LoVo (cell line): ENCODE data around the gene ALOX5.

Source experiments
- DNase-seq: peaks from one replicate; pipeline ENCODE4 v3.0.0-alpha.2; 2016; ENCODE audit warnings: low spot score

Gene ALOX5

DNA sequence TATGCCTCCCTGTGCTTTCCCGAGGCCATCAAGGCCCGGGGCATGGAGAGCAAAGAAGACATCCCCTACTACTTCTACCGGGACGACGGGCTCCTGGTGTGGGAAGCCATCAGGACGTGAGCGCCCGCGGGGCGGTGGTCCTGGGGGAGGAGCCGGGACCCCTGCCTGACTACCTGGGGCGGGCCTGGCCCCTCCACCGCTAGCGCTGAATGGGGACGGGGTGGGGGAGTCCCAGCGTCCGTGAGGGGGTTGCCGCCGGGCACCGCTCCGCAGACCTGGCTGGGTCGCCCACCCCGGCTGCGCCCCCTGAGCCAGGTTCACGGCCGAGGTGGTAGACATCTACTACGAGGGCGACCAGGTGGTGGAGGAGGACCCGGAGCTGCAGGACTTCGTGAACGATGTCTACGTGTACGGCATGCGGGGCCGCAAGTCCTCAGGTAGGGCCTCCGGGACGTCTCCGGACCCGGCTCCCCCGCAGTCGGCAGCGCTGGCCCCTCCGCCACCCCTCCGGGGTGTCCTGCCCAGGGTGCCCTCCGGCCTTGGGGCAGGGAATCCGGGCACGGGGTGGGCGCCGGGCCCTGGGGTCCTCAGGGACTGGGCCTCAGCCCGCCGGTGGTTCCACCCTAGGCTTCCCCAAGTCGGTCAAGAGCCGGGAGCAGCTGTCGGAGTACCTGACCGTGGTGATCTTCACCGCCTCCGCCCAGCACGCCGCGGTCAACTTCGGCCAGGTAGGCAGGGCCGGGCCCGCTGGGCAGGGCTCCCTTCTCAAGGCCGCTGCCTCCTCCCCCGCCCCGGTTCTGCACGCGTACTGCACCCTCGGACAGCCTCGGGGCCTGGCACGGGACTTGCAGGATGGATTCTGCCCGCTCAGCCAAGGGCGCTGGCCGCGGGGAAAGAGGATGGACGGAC is 69.3 kb downstream of the ALOX5 start:
- DNase-seq: no peak

DNA sequence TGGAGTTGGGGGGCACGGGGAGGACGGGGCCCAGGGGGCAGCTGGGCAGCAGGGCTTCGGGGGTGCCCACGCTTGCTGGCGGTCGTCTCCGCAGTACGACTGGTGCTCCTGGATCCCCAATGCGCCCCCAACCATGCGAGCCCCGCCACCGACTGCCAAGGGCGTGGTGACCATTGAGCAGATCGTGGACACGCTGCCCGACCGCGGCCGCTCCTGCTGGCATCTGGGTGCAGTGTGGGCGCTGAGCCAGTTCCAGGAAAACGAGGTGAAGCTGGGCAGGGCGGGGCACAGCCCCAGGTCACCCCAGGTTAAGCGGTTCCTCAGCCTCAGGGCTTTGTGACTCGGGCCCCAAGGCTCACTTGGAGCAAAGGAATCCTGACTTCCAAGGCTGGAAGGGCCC is 70.0 kb downstream of the ALOX5 start:
- no peak for DNase-seq

DNA sequence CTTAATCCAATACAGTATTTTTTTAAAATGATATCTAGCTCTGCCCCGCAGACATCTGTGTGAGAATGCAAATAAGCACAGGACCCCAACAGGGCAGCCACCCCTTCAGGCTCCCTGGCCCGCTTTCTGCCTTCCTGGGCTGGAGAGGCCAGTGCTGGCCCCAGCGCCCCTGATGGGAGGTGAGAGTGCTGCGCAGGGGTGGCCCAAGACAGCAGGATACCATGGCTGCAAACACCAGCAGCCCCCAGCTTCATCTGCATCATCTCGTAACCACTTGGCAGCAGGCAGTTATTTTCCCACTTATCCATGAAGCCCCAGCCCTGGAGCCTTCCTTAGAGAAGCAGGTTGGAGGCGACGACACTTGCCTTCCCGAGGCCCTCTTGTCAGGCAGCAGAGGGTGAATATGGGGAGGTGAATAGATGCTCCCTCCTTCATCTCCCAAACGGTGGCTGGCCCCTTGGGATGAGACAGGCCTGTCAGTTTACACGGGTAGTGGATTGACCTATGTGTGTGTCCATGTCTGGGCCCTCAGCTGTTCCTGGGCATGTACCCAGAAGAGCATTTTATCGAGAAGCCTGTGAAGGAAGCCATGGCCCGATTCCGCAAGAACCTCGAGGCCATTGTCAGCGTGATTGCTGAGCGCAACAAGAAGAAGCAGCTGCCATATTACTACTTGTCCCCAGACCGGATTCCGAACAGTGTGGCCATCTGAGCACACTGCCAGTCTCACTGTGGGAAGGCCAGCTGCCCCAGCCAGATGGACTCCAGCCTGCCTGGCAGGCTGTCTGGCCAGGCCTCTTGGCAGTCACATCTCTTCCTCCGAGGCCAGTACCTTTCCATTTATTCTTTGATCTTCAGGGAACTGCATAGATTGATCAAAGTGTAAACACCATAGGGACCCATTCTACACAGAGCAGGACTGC is 71.2 kb downstream of the ALOX5 start:
- no peak for DNase-seq

DNA sequence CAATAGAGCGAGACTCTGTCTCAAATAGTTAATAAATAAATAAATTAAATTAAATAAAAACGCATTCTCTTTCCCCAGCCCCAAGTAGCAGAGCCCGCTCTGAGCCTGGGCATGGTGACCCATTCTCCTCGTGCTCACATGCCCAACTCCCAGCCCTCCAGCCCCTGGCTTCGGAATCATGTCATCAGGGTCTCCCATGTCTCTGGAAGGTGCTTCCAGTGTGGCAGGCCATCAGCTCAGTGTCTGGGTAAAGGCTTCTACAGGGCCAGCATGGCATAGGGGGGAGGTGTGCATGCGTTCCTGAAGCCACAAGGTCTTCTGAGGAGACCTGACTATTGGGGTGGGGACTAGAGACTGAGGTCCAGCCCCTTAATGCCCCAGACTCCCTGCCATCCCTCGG is 72.8 kb downstream of the ALOX5 start:
- no peak for DNase-seq

DNA sequence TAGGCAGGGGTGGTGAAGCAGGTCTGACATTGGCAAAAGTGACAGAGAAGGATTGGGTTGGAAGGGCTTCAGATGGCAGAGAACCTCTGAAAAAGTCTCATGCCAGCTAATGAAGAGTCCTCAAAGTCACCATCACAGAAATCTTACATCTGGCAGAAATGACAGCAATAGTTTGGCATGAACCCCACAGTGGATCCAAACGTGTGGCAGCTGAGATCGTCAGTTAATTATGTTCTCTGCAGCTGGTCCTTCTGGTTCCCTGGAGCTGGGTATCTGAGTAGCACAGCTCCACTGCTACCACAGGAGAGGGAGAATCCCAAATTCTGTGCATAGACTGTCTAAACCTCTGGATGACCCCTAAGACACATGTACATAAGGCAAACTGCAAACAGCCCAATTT is 73.4 kb downstream of the ALOX5 start:
- DNase-seq: no peak

- DNase-seq: no peak
Measured at GRCh38 chr10:45450866-45451265, 76.8 kb downstream of the ALOX5 start.

DNA sequence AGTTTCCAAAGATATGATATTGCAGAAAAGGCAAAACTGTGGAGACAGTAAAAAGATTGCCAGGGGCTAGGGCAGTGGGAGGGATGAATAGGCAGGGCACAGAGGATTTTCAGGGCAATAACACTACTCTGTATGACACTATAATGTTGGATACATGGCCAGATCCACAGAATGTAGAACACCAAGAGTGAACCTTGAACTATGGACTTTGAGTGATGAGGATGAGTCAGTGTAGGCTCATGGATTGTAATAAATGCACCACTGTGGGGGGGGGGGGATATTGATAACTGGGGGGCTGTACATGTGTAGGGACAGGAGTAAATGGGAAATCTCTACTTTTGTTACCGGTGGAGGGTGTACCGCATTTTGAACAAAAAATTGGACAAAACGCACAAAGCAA is 77.4 kb downstream of the ALOX5 start:
- peak; percentile 58 for DNase-seq

DNA sequence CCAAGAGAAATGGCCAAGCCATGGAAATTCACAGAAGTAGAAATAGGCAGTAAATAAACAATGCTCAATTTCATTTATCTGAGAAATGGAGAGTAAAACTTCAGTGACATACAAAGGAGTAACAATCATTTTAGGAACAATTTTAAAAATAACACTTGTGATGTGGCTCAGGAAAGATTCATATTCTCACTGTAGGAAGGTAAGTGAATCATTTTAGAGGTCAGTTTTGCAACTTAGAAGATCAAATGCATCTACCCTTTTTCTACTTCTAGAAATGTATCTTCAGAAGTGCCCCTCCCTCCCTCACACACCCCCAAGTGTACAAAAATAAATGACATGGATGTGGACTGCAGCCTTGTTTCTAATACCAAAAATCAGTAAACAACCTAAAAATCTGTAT is 78.3 kb downstream of the ALOX5 start:
- DNase-seq: no peak

DNA sequence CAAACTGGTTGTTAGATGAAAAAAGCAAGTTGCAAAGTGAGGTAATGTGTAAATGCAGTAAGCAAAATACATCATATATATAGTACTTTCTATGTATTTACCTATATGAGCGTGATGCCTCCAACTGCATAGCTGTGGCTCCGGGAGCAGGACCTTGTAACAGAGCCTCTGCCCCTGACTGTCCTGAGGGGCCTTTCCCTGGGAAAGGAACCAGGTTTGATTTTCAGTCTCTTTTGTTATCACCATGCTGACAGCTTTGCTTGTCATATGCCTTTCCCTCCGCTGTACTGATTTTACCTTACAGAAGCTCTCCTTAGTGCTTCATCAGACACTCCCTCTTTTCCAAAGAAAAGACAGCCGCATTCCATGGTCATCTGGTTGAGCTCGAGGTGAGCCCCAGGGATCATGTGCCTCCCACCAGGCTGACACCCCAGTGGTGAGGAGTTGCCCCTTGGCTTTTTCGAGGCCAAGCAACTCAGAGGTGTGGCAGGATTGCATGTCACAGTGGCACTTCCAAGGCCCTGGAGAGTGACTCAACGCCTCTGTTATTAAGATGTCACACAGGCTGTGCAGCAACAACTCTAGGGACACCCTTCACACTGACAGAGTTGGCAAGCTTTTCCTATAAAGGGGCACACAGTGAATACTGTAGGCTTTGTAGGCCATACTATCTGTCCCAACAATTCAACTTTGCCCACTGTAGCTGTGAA is 78.9 kb downstream of the ALOX5 start:
- DNase-seq: no peak

DNA sequence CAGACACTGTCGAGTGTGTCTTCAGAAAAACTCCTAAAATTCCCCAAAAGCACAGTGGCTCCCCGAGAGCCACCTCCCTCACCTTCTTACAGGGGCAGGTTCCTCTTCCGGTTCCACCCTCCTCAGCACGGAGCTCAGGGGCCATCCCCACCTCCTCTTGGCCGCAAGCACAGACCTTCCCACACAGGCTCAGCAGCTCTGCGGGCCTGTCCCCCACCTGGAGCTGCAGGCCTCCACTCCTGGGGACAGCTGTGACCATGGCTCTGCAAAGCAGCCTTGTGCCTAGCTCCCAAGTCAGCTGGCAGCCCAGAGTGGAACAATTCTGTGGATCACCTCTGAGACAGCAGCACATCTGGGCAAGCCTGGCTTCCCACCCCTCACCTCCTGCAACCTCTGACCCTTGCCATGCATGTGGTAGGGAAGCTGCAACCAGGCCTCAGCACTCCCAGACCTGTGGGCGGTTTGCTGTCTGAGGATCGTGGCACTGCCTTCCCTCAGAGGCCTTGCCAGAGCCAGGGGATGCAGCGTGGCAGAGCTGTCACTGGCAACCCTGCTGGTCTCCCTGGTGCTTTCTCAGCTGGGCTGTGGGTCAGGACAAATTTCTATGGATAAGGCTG is 79.7 kb downstream of the ALOX5 start:
- DNase-seq: no peak

- no peak for DNase-seq
Measured at GRCh38 chr10:45454262-45454661, 80.2 kb downstream of the ALOX5 start.

DNA sequence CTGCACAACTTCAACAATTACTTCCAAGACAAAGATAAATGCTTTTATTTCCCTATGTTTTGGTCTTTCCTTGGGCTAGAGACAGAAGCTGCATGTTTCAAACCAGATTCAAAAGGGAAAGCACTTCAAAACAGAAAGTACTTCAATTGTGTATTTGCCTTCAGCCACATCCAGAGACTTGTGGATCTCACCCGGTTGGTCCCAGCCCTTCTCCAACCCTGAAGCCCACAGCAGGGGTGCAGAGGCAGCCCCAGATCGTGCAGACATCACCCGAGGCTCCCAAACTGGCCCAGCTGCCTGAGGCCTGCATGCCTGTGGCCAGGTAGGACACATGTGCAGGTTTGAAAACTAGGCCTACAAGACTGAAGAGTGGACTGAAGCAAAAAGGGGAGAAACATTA is 80.8 kb downstream of the ALOX5 start:
- DNase-seq: no peak

DNA sequence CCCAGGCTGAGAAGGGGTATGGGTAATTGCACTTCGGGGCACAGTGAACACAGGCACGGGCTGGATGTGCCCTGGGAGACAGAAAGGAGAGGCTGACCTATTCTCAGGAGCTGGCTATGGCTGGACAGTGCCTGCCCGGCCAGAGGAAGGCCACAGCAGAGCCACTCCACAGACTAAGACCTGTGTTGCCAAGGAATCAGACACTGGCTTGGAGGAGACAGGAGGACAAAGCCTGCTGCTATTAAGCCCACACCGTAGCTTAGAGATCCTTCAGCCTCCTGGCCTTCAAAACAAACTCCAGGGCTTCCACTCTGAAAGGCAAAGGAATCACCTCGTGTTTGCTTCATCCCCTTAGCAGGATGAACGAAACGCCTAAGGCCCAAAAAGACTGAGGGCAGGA is 82.2 kb downstream of the ALOX5 start:
- DNase-seq: no peak

- DNase-seq: no peak
Measured at GRCh38 chr10:45456822-45457221, 82.8 kb downstream of the ALOX5 start.

DNA sequence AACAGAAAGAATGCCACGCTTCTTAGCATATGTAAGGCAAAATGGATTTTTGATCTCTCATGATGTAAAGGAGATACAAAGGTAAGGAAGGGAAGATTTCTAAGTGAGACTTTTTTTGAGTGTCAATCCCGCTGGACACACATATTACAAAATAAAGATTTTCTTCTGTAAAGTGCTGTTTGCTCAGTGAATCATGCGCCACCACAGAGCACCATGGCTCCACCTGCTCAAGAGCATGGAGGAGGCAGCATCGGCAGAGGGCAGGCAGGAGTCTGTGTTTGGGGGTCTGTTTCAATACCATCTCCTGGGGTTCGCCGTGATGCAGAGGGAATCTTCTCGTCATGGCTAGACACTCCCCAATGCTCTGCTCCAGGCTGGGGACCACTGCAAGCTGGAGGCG is 83.5 kb downstream of the ALOX5 start:
- DNase-seq: no peak

DNA sequence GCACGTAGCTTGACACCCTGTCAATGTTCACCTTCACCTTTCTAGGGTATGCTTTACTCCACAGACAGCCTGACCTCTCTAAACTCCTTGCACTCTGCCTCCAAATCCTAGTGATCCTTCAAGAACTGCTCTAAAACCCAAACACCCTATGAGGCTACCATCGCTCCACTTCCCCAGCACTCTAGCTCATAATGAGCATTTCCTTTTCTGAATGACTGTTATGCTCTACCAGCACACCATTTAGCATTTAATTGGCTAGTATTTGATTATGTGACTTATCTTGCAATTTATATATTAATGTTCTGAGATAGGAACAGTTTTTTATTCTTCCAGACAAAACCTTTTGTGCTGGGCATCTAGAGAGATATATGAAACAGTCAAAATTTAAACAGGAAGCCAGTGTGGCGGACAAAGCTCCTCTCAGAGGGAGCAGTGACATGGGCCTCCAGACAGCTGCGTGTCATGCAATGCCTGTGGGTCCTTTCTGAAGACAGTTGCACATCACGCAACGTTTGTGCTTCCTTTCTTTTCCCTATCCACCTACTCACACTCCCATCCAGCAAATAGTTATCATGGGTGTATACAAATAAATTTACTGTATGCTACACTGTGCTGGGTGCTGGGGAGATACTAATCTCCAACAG is 86.3 kb downstream of the ALOX5 start:
- DNase-seq: no peak

DNA sequence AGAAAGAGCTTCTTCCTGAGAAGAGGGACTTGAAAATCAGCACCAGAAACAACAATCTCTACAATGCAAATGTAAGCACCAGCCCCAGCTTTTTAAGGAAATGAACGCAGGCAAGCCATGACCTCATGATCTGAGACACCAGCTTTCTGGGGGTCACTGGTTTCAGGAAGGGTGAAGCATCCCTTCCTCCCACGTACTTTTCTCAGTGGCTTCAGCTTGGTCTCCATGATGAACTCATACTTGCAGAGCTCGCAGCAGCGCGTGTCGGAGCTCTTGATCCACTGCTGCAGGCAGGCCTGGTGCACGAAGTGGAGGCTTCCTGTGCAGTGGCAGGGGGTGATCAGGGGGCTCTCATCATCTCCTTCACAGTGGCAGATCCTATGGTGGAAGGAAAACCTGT is 87.0 kb downstream of the ALOX5 start:
- DNase-seq: no peak

DNA sequence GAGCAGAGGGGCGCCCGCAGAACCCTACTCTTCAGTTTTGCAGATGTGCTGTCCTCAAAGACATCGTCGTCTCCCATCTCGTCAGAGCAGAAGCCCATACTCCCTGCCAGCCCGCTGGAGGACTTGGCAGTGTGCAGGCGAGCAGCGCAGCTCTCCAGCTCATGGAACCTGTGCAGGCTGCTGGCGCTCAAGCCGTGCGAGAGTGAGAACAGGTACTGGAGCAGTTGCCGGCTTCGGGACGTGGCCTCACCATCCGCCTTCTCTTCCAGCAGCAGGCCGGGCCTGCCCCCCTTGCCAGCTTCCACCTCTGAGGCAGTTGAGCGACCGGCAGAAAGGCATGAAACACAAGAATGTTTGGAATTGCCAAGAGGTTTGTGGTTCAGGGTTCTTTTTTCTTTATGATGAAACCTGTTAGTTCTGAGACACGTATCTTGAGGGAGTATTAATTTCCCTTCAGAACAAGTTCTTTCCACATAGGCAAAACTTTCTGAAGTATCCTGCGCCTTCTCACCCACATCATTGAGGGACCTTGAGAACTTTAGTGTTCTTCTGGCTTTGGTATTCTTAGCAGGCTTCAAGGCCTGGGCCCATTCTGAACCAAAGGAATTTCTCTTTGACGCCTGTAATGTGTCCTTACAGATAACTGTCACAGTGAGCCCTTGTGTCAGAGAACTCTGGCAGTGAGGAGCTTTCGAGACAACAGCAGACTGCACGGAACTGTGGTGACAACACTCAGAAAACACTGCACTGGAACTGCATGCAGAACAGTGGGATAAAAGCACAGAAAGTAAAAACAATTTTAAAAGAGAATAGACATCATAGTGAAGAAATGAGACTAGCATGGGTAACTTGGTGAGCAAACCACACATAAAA is 89.5 kb downstream of the ALOX5 start:
- DNase-seq: no peak

DNA sequence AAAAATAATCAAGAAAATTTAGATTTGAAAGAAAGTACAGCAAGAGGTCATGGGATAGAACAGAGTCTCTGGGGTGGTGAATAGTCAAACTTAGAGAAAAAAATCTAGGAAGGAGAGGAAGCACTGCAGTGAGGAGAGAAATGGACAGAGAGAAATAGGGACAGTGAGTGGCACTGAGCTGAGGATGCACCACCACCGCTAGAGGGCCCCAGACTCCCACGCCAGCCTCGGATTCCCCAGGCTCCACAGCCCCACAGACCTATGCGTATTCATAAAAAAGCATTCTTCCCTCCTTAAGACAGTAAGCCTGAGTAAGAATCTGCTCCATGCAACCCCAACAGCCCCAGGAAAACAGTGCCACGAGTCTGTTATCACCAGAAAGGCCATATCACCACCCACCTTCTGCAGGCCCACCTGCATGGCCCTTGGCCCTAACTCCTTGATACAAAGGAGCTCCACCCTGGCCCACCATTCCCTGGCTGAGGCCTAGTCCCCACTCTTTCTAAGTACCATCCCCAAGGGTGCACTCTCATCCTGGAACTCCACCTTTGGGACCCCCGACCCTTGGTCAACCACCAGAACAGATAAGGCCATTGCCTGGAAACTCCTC is 91.0 kb downstream of the ALOX5 start:
- DNase-seq: peak; percentile 59

GRCh38 chr10:45466784-45467183 is 92.8 kb downstream of the ALOX5 start:
- no peak for DNase-seq
